ENCODE data around the gene GPC1. TPM values are rescaled to one million over a fixed set of nuclear protein-coding genes. Genes with fewer than 3 reads are reported as not detected.

GPC1 gene
- total and polyA plus RNA-seq, 11 donors, result 131 to 316 (median 193) TPM

- Histone ChIP-seq H3K36me3 (peaks cover 0 to 29% (median 0%) of the 10 kb centered on the region in 9 donors), H3K9me3 (no peaks in the 10 kb centered on the region), H3K4me1 (peaks cover 0 to 9% (median 1%) of the 10 kb centered on the region in 12 donors), H3K27me3 (no peaks in the 10 kb centered on the region), H3K4me3 (no peak overlapping the region), H3K27ac (no peak overlapping the region)
- intact Hi-C loops (cut with DNase I), result loop anchor here (5.0 to 10.0 kb wide), 4 partner anchors 192 to 332 kb away; no protein-coding TSS in a partner anchor
- TF ChIP-seq CTCF (IDR thresholded peaks at IDR 0.05) (no peak), POLR2A (IDR thresholded peaks at IDR 0.05) (no peak)
- ATAC-seq (no peak), DNase-seq (no peak)
- 72 to 81% (median 74%) methylated on average over 12 of the region's 12 CpGs for WGBS, 4 donors
Measured at GRCh38 chr2:240509667-240510512, 74.4 kb downstream of the GPC1 start.

GRCh38 chr2:240510513-240511210, 75.2 kb downstream of the GPC1 start:
- Histone ChIP-seq H3K36me3 (peaks cover 0 to 29% (median 0%) of the 10 kb centered on the region in 9 donors), H3K9me3 (no peaks in the 10 kb centered on the region), H3K4me1 (peaks cover 0 to 9% (median 1%) of the 10 kb centered on the region in 12 donors), H3K27ac (no peak overlapping the region), H3K4me3 (no peak overlapping the region), H3K27me3 (no peaks in the 10 kb centered on the region)
- WGBS, 4 donors, result 92 to 98% (median 94%) methylated on average over 12 of the region's 12 CpGs
- no peak for ATAC-seq
- intact Hi-C loops (cut with DNase I), result loop anchor here in 9 of 10 donors (5.0 to 10.0 kb wide), 4 partner anchors 192 to 332 kb away; no protein-coding TSS in a partner anchor
- no peak for TF ChIP-seq POLR2A (IDR thresholded peaks at IDR 0.05)
- no peak for DNase-seq

GRCh38 chr2:240511351-240512108, 76.1 kb downstream of the GPC1 start:
- no peak for TF ChIP-seq POLR2A (IDR thresholded peaks at IDR 0.05)
- TF ChIP-seq CTCF (IDR thresholded peaks at IDR 0.05), result no peak
- H3K9me3 ChIP-seq, result no peaks in the 10 kb centered on the region
- DNase-seq, result no peak
- H3K36me3 ChIP-seq, result peaks cover 0 to 29% (median 0%) of the 10 kb centered on the region in 9 donors
- 94 to 98% (median 96%) methylated on average over 24 to 31 of the region's 31 CpGs for WGBS, 4 donors
- ATAC-seq, result no peak
- no peak overlapping the region for H3K4me3 ChIP-seq
- H3K4me1 ChIP-seq, result peaks cover 0 to 9% (median 1%) of the 10 kb centered on the region in 12 donors
- no peak overlapping the region for H3K27ac ChIP-seq
- no peaks in the 10 kb centered on the region for H3K27me3 ChIP-seq
- intact Hi-C loops (cut with DNase I), result loop anchor here in 9 of 10 donors (5.0 to 10.0 kb wide), 4 partner anchors 191 to 331 kb away; no protein-coding TSS in a partner anchor

GRCh38 chr2:240512109-240512485, 76.6 kb downstream of the GPC1 start:
- ATAC-seq (no peak), DNase-seq (no peak)
- H3K4me1 ChIP-seq, result peaks cover 0 to 9% (median 1%) of the 10 kb centered on the region in 12 donors
- H3K27me3 ChIP-seq, result no peaks in the 10 kb centered on the region
- WGBS, 4 donors, result 95 to 97% (median 97%) methylated on average over 10 to 11 of the region's 11 CpGs
- H3K27ac ChIP-seq, result no peak overlapping the region
- no peaks in the 10 kb centered on the region for H3K9me3 ChIP-seq
- peaks cover 0 to 29% (median 0%) of the 10 kb centered on the region in 9 donors for H3K36me3 ChIP-seq
- TF ChIP-seq CTCF (IDR thresholded peaks at IDR 0.05), result no peak
- no peak for TF ChIP-seq POLR2A (IDR thresholded peaks at IDR 0.05)
- intact Hi-C loops (cut with DNase I), result loop anchor here in 9 of 10 donors (5.0 to 10.0 kb wide), 4 partner anchors 190 to 330 kb away; no protein-coding TSS in a partner anchor
- no peak overlapping the region for H3K4me3 ChIP-seq

Measured in heart left ventricle (tissue), 16 donors.